Brain microvascular endothelial cell (primary cell): Measurements from ENCODE around the gene POGZ.

Source experiments
- DNase-seq: peaks from one replicate; pipeline ENCODE4 v3.0.0-alpha.2; 2020
- H3K27ac ChIP-seq: fragments of 250-450 bp; sonication (Bioruptor Pico); 2 replicates; pipeline ENCODE4 v1.5.1; 2020; ENCODE audit warnings: mild to moderate bottlenecking, moderate library complexity
- H3K27me3 ChIP-seq: fragments of 250-450 bp; sonication (Bioruptor Pico); replicated peaks from 2 replicates; pipeline ENCODE4 v1.5.1; 2020; ENCODE audit warnings: mild to moderate bottlenecking
- H3K36me3 ChIP-seq: fragments of 250-450 bp; sonication (Bioruptor Pico); replicated peaks from 2 replicates; pipeline ENCODE4 v1.5.1; 2020; ENCODE audit warnings: mild to moderate bottlenecking
- H3K4me3 ChIP-seq: 2 replicates; pipeline ENCODE4 v1.5.1; 2011; ENCODE audit warnings: low read depth, mild to moderate bottlenecking, control low read depth, low read length, moderate library complexity
- in situ Hi-C: cut with HindIII; loops from 2 replicates; pipeline ENCODE4 v1.10.0; 2017; ENCODE audit warnings: low sequenced_read_pairs, low pct_ligation_motif_present
- TF ChIP-seq, protein P1 (sequence below): IDR thresholded peaks from 2 replicates; pipeline ENCODE4 v1.5.1; 2011; ENCODE audit warnings: low read depth, mild to moderate bottlenecking, moderate library complexity, low read length, control low read depth, inconsistent platforms; ENCODE audit errors: missing control alignments

Gene POGZ

DNA sequence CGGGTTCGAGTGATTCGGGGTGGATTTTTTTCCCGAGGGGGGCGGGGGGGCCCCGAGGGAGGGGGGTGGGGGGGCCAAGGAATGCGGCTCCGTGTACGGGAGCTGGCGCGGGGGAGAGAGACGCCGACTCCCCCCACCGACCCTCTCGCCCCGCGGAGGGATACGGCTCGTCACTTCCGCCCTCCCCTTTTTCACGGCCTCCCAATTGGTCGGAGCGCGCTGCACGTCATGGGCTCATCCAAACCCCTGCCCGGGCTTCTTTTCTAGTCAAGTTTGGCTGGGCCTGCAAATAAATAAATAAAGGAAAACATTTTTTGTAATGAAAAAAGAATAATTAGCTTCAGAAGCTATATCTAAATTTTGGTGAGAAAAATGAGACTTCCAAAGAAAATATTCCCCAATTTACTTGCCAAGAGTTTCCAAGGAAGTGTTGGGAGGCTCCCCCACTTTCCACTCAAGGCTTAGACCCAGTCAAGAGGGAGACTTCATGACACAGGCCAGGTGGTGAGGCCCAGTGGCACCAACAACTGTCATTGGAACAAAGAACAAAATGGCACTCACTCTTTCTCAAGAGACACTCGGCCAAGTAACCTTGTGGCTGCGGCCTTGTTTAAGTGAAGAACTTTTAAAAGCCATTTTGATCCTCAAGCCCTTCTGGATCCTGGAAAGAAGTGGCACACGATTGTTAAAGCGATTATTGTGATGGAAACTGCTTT, at the start of gene POGZ:
Gene POGZ (minus strand): TSS at position 164 of the 716 bp plus-strand sequence. CDS start 17,290 bp downstream, outside the sequence.
- DNase-seq, result peak; percentile 97
- Histone ChIP-seq H3K4me3 (peak within 1 kb of the TSS; percentile 76), H3K36me3 (no peaks in the 10 kb centered on the region), H3K27me3 (no peaks in the 10 kb centered on the region), H3K27ac (peak within 1 kb of the TSS; percentile 84)
- in situ Hi-C loops, result no loop called here
- TF ChIP-seq, protein P1, sequence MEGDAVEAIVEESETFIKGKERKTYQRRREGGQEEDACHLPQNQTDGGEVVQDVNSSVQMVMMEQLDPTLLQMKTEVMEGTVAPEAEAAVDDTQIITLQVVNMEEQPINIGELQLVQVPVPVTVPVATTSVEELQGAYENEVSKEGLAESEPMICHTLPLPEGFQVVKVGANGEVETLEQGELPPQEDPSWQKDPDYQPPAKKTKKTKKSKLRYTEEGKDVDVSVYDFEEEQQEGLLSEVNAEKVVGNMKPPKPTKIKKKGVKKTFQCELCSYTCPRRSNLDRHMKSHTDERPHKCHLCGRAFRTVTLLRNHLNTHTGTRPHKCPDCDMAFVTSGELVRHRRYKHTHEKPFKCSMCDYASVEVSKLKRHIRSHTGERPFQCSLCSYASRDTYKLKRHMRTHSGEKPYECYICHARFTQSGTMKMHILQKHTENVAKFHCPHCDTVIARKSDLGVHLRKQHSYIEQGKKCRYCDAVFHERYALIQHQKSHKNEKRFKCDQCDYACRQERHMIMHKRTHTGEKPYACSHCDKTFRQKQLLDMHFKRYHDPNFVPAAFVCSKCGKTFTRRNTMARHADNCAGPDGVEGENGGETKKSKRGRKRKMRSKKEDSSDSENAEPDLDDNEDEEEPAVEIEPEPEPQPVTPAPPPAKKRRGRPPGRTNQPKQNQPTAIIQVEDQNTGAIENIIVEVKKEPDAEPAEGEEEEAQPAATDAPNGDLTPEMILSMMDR, result no peak

DNA sequence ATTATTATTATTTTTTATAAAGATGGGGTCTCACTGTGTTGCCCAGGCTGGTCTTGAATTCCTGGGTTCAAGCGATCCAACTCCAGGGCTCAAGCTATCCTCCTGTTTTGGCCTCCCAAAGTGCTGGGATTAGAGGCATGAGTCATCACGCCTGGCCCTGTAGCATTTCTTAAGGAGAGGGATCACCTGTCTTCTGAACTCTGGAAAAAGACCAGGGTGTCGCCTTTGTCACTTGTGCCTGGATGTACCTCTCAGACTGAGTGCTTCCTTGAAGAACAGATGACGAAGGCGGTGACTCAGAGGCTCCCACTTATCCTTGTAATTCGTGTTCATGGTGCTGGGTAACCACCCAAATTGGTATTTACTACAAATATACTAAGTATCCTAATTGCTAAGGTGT, 49.5 kb upstream of the POGZ start:
- Histone ChIP-seq H3K4me3 (no peak overlapping the region), H3K36me3 (no peaks in the 10 kb centered on the region), H3K27ac (no peak overlapping the region), H3K27me3 (no peaks in the 10 kb centered on the region)
- DNase-seq, result no peak
- TF ChIP-seq, protein P1, result no peak
- in situ Hi-C loops, result no loop called here

GRCh38 chr1:151504759-151505158, 45.5 kb upstream of the POGZ start:
- Histone ChIP-seq H3K27ac (no peak overlapping the region), H3K36me3 (no peaks in the 10 kb centered on the region), H3K27me3 (no peaks in the 10 kb centered on the region), H3K4me3 (no peak overlapping the region)
- in situ Hi-C loops, result no loop called here
- DNase-seq, result no peak
- TF ChIP-seq, protein P1, result no peak

- no peak overlapping the region for H3K27ac ChIP-seq
- no peaks in the 10 kb centered on the region for H3K27me3 ChIP-seq
- no peaks in the 10 kb centered on the region for H3K36me3 ChIP-seq
- in situ Hi-C loops, result no loop called here
- DNase-seq, result no peak
- H3K4me3 ChIP-seq, result no peak overlapping the region
- TF ChIP-seq, protein P1, result no peak
These were observed 45.0 kb upstream of the POGZ start for GRCh38 chr1:151504252-151504651.

DNA sequence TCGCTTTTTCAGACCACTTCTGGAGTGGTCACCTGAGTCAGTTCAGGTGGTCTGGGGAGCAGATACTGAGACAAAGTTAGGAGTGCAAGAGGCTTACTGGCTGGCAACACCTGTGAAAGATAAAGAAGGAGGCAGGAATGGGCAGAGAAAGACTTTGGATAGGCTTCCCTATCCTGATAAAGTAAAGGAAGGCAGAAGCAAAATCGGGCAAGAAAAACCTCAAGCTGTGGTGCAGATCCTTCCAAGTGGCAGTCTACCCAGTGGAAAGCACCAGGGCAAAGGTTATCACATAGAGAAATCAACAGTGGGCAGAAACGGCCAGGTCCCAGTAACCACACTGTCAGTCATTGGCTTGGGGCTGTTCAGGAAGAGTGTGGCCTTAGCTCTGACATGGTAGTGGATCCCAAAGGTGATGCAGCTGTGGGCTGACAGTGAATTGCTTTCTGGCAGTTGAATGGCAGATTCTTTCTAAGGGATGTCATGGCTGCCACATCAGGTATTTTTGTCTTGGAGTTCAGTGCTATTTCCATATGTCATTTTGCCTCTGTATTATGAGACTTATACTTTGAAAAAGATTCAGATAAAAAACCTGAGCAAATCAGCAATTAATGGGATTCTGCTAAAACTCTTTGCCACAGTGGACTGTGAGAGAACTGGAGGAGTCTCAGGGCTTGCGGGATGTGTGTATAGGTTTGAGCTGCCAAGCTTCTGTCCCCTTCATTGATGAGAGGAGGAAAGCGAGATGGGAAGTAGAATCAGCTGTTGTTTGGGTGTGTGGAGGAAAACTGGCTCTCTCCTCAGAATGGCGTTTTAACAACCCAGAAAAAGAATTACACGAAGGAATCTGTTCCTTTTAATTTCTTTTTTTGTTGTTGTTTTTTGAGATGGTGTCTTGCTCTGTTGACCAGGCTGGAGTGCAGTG, 43.8 kb upstream of the POGZ start:
- in situ Hi-C loops, result no loop called here
- TF ChIP-seq, protein P1, result no peak
- Histone ChIP-seq H3K27ac (no peak overlapping the region), H3K27me3 (no peaks in the 10 kb centered on the region), H3K4me3 (no peak overlapping the region), H3K36me3 (no peaks in the 10 kb centered on the region)
- DNase-seq, result no peak
